ENCODE results near the gene CHIC2. TPM values are rescaled to one million over a fixed set of nuclear protein-coding genes. Genes with fewer than 3 reads are reported as not detected.
"Not testable (repeated sequence)": the region's sequence is repeated elsewhere in the genome, so short reads cannot be mapped to it uniquely, and the experiment has no call there.

The CHIC2 gene
- total and polyA plus RNA-seq, 2 experiments from 2014 or later, result 61.8 to 70.0 TPM

- H2AFZ ChIP-seq, result no peak overlapping the region
- no peak overlapping the region for H3K4me2 ChIP-seq
- H3K9me3 ChIP-seq (ENCODE audit: low read depth), result no peaks in the 10 kb centered on the region
- WGBS (ENCODE audit: low lambda C conversion rate, missing lambda C conversion rate), result 91% methylated on average over 2 of the region's 2 CpGs
- H3K9me2 ChIP-seq (replicated peaks; ENCODE audit: insufficient read depth), result no peaks in the 10 kb centered on the region
- DNase-seq (ENCODE audit: low spot score), result no peak
- peaks cover 92% of the 10 kb centered on the region for H3K79me2 ChIP-seq
- TF ChIP-seq EZH2 (IDR thresholded peaks at IDR 0.05; ENCODE audit: borderline replicate concordance) (no peak), EZH2phosphoT487 (IDR thresholded peaks at IDR 0.05; ENCODE audit: low read depth, severe bottlenecking, unreplicated experiment) (no peak), CTCF (IDR thresholded peaks at IDR 0.05; ENCODE audit: poor library complexity) (no peak)
- no peaks in the 10 kb centered on the region for H3K27me3 ChIP-seq
- H4K20me1 ChIP-seq (ENCODE audit: insufficient read depth, poor library complexity, severe bottlenecking), result peaks cover 87% of the 10 kb centered on the region
- H3K27ac ChIP-seq, result no peak overlapping the region
- no peaks in the 10 kb centered on the region for H3K36me3 ChIP-seq (replicated peaks; ENCODE audit: insufficient read depth, low read depth)
- no peak overlapping the region for H3K4me3 ChIP-seq
- H3K4me1 ChIP-seq (ENCODE audit: insufficient read depth), result no peaks in the 10 kb centered on the region
Measured at GRCh38 chr4:54054501-54054900, 9.9 kb downstream of the CHIC2 start.

- H3K79me2 ChIP-seq, result peaks cover 89% of the 10 kb centered on the region
- not testable (repeated sequence) for H3K4me2 ChIP-seq; H2AFZ ChIP-seq; H3K27ac ChIP-seq; H3K9me3 ChIP-seq (ENCODE audit: low read depth); H3K4me1 ChIP-seq (ENCODE audit: insufficient read depth); DNase-seq (ENCODE audit: low spot score); H3K27me3 ChIP-seq; H3K36me3 ChIP-seq (replicated peaks; ENCODE audit: insufficient read depth, low read depth); H3K4me3 ChIP-seq; H3K9me2 ChIP-seq (replicated peaks; ENCODE audit: insufficient read depth)
- peaks cover 76% of the 10 kb centered on the region for H4K20me1 ChIP-seq (ENCODE audit: insufficient read depth, poor library complexity, severe bottlenecking)
- WGBS (ENCODE audit: low lambda C conversion rate, missing lambda C conversion rate), result 88% methylated on average over 5 of the region's 5 CpGs
Measured at GRCh38 chr4:54053322-54053721, 11.1 kb downstream of the CHIC2 start.

GRCh38 chr4:54050214-54050904 lies 14.0 kb downstream of the CHIC2 start:
- peaks cover 67% of the 10 kb centered on the region for H3K79me2 ChIP-seq
- no peaks in the 10 kb centered on the region for H3K9me3 ChIP-seq (ENCODE audit: low read depth)
- no peak overlapping the region for H2AFZ ChIP-seq
- H3K4me1 ChIP-seq (ENCODE audit: insufficient read depth), result no peaks in the 10 kb centered on the region
- H3K4me3 ChIP-seq, result no peak overlapping the region
- H4K20me1 ChIP-seq (ENCODE audit: insufficient read depth, poor library complexity, severe bottlenecking), result peaks cover 46% of the 10 kb centered on the region
- peak overlapping the region; percentile 8 for H3K27ac ChIP-seq
- H3K9me2 ChIP-seq (replicated peaks; ENCODE audit: insufficient read depth), result no peaks in the 10 kb centered on the region
- H3K36me3 ChIP-seq (replicated peaks; ENCODE audit: insufficient read depth, low read depth), result no peaks in the 10 kb centered on the region
- 7% methylated on average over 1 of the region's 1 CpG for WGBS (ENCODE audit: low lambda C conversion rate, missing lambda C conversion rate)
- no peak for DNase-seq (ENCODE audit: low spot score)
- H3K4me2 ChIP-seq, result peak overlapping the region; percentile 62
- TF ChIP-seq EZH2phosphoT487 (IDR thresholded peaks at IDR 0.05; ENCODE audit: low read depth, severe bottlenecking, unreplicated experiment), result no peak
- TF ChIP-seq CTCF (IDR thresholded peaks at IDR 0.05; ENCODE audit: poor library complexity), result no peak
- TF ChIP-seq EZH2 (IDR thresholded peaks at IDR 0.05; ENCODE audit: borderline replicate concordance), result no peak
- H3K27me3 ChIP-seq, result no peaks in the 10 kb centered on the region

GRCh38 chr4:54043630-54044029 lies 20.8 kb downstream of the CHIC2 start:
- Histone ChIP-seq H3K79me2 (peaks cover 62% of the 10 kb centered on the region), H4K20me1 (ENCODE audit: insufficient read depth, poor library complexity, severe bottlenecking) (peaks cover 11% of the 10 kb centered on the region)
- not testable (repeated sequence) for H3K4me3 ChIP-seq; H3K27me3 ChIP-seq; H3K9me3 ChIP-seq (ENCODE audit: low read depth); H3K4me1 ChIP-seq (ENCODE audit: insufficient read depth); H3K9me2 ChIP-seq (replicated peaks; ENCODE audit: insufficient read depth); H3K36me3 ChIP-seq (replicated peaks; ENCODE audit: insufficient read depth, low read depth); DNase-seq (ENCODE audit: low spot score); H2AFZ ChIP-seq; H3K27ac ChIP-seq; H3K4me2 ChIP-seq
- 90% methylated on average over 4 of the region's 4 CpGs for WGBS (ENCODE audit: low lambda C conversion rate, missing lambda C conversion rate)

Data from hepatocyte (in vitro differentiated cells).